ENCODE data around the gene SLC41A2. TPM values are rescaled to one million over a fixed set of nuclear protein-coding genes. Genes with fewer than 3 reads are reported as not detected.
A peak's percentile ranks its signal among the peaks of the same experiment; 100 is the strongest.
"Not testable (repeated sequence)": the region's sequence is repeated elsewhere in the genome, so short reads cannot be mapped to it uniquely, and the experiment has no call there.

Gene SLC41A2
- total RNA-seq, 1 donor = 16.8 TPM

DNA sequence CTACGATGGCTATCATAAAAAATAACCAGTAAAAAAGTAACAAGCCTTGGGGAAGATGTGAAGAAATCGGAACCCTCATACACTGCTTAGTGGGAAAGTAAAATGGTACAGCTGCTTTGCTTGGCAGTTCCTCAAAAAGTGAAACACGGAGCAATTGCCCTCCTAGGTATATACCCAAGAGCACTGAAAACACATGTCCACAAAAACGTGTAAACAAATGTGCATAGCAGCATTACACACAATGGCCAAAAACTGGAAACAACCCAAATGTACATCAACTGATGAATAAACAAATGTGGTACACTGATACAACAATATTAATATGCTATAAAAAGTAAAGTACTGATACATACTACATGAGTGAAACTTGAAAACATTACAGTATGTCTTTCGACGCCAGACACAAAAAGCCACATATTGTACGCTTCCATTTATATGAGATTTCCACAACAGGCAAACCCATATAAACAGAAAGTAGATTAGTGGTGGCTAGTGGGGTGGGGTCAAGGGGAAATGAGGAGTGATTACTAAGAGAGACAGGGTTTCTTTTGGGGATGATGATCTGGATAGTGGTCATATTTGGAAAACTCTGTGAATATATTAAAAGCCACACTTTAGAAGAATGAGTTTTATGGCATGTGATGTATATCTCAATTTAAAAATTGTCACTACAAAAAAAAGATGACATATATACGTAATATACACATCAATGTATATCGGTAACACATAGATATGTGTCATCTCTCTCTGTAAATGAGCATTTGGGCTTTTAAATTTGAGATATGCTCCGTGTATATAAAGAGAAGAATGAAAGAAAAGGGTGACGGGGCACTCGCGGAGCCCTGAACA lies 996 bp downstream of the SLC41A2 start:
- DNase-seq (ENCODE audit: low read depth) = peak; percentile 42
- peak overlapping the region; percentile 78 for H3K4me3 ChIP-seq (ENCODE audit: low read depth, low read length)
- TF ChIP-seq CTCF (IDR thresholded peaks at IDR 0.05; ENCODE audit: insufficient read depth, low read depth, low read length) = no peak

GRCh38 chr12:104955703-104956102 lies 2.4 kb downstream of the SLC41A2 start:
- TF ChIP-seq CTCF (IDR thresholded peaks at IDR 0.05; ENCODE audit: insufficient read depth, low read depth, low read length) = no peak
- H3K4me3 ChIP-seq (ENCODE audit: low read depth, low read length) = no peak overlapping the region
- no peak for DNase-seq (ENCODE audit: low read depth)

GRCh38 chr12:104953323-104953722 lies 4.8 kb downstream of the SLC41A2 start:
- TF ChIP-seq CTCF (IDR thresholded peaks at IDR 0.05; ENCODE audit: insufficient read depth, low read depth, low read length) = no peak
- DNase-seq (ENCODE audit: low read depth) = no peak

GRCh38 chr12:104952816-104953215 lies 5.3 kb downstream of the SLC41A2 start:
- no peak for DNase-seq (ENCODE audit: low read depth)
- H3K4me3 ChIP-seq (ENCODE audit: low read depth, low read length) = no peak overlapping the region
- no peak for TF ChIP-seq CTCF (IDR thresholded peaks at IDR 0.05; ENCODE audit: insufficient read depth, low read depth, low read length)

More at GRCh38 chr12:104953323-104953722, 4.8 kb downstream of the SLC41A2 start:
- H3K4me3 ChIP-seq (ENCODE audit: low read depth, low read length) = no peak overlapping the region

GRCh38 chr12:104951759-104952509 lies 6.2 kb downstream of the SLC41A2 start:
- H3K4me3 ChIP-seq (ENCODE audit: low read depth, low read length) = no peak overlapping the region
- no peak for TF ChIP-seq CTCF (IDR thresholded peaks at IDR 0.05; ENCODE audit: insufficient read depth, low read depth, low read length)
- DNase-seq (ENCODE audit: low read depth) = no peak

- not testable (repeated sequence) for DNase-seq (ENCODE audit: low read depth); H3K4me3 ChIP-seq (ENCODE audit: low read depth, low read length)
Observed at GRCh38 chr12:104948716-104949115, 9.4 kb downstream of the SLC41A2 start.

DNA sequence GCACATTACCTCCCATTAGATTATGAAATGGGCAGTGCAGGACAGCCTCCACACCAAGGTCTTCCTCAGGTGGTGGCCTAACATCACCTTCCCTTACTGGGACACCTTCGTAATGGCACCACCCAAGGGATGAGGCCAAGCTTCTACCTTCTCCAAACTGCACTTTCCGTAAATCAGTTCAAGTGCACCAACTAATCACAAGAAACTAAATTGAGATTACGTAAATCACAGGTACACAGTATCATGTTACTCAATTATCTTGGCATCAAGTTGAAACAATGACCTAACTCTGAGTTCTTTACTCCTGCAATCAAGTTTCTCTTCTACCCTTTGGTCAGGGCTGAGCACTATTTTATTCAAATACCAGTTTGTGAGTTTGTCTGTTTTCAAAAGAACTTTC lies 13.8 kb downstream of the SLC41A2 start:
- TF ChIP-seq CTCF (IDR thresholded peaks at IDR 0.05; ENCODE audit: insufficient read depth, low read depth, low read length) = no peak
- DNase-seq (ENCODE audit: low read depth) = no peak
- H3K4me3 ChIP-seq (ENCODE audit: low read depth, low read length) = no peak overlapping the region

DNA sequence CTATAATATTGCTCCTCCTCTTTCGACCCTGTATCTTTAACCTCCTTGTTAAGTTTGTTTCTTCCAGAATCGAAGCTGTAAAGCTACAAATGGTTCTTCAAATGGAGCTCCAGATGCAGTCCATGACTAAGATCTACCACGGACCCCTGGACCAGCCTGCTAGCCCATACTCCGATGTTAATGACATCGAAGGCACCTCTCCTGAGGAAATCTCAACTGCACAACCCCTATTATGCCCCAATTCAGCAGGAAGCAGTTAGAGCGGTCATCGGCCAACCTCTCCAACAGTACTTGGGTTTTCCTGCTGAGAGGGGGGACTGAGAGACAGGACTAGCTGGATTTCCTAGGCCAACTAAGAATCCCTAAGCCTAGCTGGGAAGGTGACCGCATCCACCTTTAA lies 14.7 kb downstream of the SLC41A2 start:
- not testable (repeated sequence) for DNase-seq (ENCODE audit: low read depth); H3K4me3 ChIP-seq (ENCODE audit: low read depth, low read length)
